Motor neuron (in vitro differentiated cells): ENCODE measurements around the gene PDE2A. TPM values are rescaled to one million over a fixed set of nuclear protein-coding genes. Genes with fewer than 3 reads are reported as not detected.

Experiments
- ATAC-seq, 8 experiments: fragments of 200-7000 bp; cut with Tn5 transposase; replicated peaks in 6 of 8; 2 replicates each; pipeline ENCODE4 v1.8.0; 2021; ENCODE audit warnings: mild to moderate bottlenecking in 8 of 8, moderate library complexity in 8 of 8
- H3K27ac ChIP-seq, 2 donors: fragments of 250-450 bp; sonication (Bioruptor Pico); 2 replicates each; pipeline ENCODE4 v1.9.0; 2021; ENCODE audit warnings: antibody characterized with exemption in 2 of 2, mild to moderate bottlenecking in 2 of 2, moderate library complexity in 1 of 2
- H3K4me1 ChIP-seq, 2 donors: fragments of 250-450 bp; sonication (Bioruptor Pico); replicated peaks in 1 of 2; 2 replicates each; pipeline ENCODE4 v1.6.1; 2021; ENCODE audit warnings: antibody characterized with exemption in 2 of 2, mild to moderate bottlenecking in 2 of 2, moderate library complexity in 1 of 2
- H3K4me3 ChIP-seq, 5 donors: fragments of 250-450 bp; sonication (Bioruptor Pico); 2 replicates each; pipeline ENCODE4 v1.9.0; 2021; ENCODE audit warnings: antibody characterized with exemption in 5 of 5, mild to moderate bottlenecking in 5 of 5, moderate library complexity in 4 of 5
- WGBS, 10 experiments: fragments of 450-650 bp; shearing (Covaris generic); methylation state at CpG; one replicate each; pipeline ENCODE4 v1.0.0; 2022; 5-methylcytosine and 5-hydroxymethylcytosine counted together
- in situ Hi-C, 9 experiments: fragments of 400-800 bp; cut with MboI; loops; one replicate each; pipeline ENCODE4 v1.15.0; 2021; ENCODE audit warnings: low sequenced_read_pairs in 9 of 9, low pct_unique_long_range_greater_than_20kb in 2 of 9; ENCODE audit not compliant: unreplicated experiment in 9 of 9
- total RNA-seq, 8 experiments: library from RNA; unstranded; fragments of 300-600 nt; gene quantifications; 2 replicates each; pipeline versions ENCODE4 v1.2.3 to v1.2.4, GENCODE V29; 2022

PDE2A gene
- total RNA-seq, 8 experiments from 2014 or later: 1.5 to 58.7 (median 6.0) TPM

DNA sequence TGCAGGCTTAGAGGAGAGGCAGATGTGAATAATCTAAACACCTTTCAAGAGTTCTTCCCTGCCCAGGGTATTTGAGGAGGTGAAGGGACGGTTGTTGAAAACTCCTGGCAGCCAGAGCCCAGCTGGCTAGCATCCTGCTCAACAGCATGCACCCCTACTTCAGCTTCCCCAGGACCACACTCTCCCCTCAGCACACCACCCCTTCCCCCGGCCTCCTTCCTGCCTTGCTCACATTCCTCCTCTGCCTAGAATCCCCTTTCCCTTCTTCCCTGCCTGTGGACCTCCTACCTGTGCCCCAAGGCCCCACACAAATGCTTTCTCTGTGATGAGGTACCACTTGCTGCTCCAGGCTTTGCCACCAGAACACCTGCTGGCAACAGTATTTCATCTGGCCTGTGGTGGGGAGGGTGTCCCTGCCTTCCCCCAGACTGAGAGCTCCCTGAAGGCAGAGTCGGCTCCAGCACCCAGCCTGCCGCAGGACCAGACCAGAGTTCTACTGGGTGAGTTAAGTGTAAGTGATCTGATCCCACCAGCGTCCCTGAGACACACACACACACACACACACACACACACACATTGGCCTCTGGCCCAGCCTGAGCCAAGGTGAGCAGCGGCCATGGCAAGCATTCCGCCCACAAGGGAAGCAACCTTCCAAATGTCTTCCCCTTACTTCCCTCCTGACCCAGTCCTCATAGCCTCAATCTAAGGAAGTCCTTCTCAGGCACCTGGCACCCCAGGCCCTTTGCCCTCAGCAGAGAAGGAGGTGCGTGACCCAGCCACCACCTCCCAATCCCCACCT lies 79.5 kb downstream of the PDE2A start:
- in situ Hi-C loops: loop anchor here in 4 of 9 experiments (25.0 kb wide), 1 partner anchor 93 kb away; no protein-coding TSS in a partner anchor
- no peak for ATAC-seq
- 40 to 100% (median 89%) methylated on average over 1 to 3 of the region's 8 CpGs; no CpG with 5 or more reads in 7 of the 10 experiments for WGBS, 10 experiments

DNA sequence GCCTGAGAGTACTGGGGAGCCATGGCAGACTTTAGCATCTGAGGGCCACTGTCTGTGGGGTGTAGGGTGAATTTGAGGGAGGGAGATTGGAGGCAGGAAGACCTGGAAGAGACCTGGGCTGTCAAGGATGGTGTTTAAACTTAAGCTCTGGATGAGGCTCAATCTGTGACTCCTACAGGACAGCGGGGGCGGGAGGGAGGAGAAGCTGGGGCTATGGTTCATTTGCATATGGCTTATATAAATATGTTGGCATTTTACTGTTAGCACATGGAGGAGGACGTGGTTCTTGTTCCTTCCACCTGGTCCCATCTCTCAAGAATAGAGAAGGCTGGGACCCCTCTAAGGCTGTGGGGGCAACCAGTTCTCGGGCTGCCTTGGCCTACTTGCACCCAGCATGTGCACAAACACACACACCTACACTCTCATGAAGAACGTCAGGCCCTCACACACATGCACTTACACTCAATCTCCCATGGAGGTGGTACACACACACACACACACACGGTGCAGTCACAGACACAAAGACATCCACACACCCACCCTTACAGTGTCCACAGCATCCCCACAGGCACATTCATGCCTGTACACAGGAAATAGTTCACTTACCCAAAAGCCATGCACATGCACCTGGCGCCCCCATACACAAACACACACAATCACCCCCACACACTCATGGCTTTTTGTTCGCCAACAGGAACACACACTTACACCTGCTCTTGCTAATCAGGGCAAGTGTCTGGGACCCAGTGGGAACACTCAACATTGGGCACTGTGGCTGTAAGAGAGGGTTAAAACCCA lies 81.3 kb downstream of the PDE2A start:
- H3K4me3 ChIP-seq: no peak overlapping the region
- no peak for ATAC-seq
- no peak overlapping the region for H3K27ac ChIP-seq
- in situ Hi-C loops: loop anchor here in 4 of 9 experiments (25.0 kb wide), 1 partner anchor 94 kb away; no protein-coding TSS in a partner anchor
- WGBS, 10 experiments: 17 to 80% (median 64%) methylated on average over 1 to 3 of the region's 8 CpGs; no CpG with 5 or more reads in 4 of the 10 experiments
- peaks cover 4 to 10% of the 10 kb centered on the region in 2 donors for H3K4me1 ChIP-seq

More for the DNA sequence above, 79.5 kb downstream of the PDE2A start:
- Histone ChIP-seq H3K4me3 (no peak overlapping the region), H3K4me1 (peaks cover 4 to 10% of the 10 kb centered on the region in 2 donors), H3K27ac (no peak overlapping the region)

DNA sequence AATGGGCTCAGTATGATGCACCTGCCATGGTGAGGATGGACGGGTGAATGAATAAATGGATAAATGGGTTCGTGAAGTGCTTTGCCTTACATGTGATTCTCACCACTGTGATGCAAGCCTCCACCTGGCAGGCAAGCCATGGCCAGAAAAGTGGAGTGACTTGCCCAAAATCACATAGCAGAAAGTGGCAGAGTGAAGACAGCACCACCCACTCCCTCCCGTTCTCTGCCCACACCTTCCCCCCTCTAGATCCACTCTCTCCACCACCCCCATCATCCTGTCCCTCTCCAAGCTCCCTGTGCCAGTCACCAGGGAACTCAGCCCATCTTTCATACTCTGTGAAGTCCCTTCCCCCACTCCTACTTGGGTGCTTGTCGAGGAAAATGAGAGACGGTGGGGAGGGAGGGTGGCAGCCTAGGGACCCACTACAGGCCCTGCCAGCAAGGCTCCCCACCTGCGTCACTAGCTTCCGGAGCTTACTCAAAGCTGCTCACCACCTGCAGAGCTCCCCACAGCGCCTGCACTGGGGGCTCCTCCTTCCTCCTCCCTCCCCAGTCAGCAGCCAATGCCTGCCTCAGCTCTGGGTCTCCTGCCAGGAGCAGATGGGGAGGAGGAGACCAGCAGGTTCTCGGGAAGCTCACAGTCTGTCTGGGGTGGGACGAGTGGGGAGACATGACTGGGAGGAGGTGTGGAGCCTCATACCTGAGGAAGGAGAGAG lies 82.3 kb downstream of the PDE2A start:
- peaks cover 4 to 10% of the 10 kb centered on the region in 2 donors for H3K4me1 ChIP-seq
- no peak overlapping the region for H3K27ac ChIP-seq
- in situ Hi-C loops: loop anchor here in 4 of 9 experiments (25.0 kb wide), 1 partner anchor 95 kb away; no protein-coding TSS in a partner anchor
- 18 to 67% (median 34%) methylated on average over 1 to 2 of the region's 10 CpGs; no CpG with 5 or more reads in 6 of the 10 experiments for WGBS, 10 experiments
- ATAC-seq: no peak
- H3K4me3 ChIP-seq: no peak overlapping the region

DNA sequence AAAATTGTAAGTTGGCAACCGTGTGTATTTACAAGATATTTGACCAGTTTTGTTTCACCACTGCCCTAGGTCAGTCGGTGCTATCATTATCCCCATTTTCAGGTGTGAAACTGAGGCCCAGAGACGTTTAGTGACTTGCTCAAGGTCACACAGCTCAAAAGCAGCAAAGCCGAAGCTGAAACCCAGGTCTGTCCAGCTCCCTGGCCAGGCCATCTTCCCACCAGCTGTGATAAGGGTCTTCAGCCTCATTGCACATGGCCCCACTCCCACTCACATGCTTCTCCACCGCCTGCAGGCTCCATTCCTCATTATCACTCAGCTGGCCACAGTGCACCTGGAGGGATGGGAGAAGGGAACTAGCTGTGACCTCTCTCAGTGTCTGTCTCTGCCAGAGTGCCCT lies 83.2 kb downstream of the PDE2A start:
- in situ Hi-C loops: loop anchor here in 4 of 9 experiments (25.0 kb wide), 1 partner anchor 96 kb away; no protein-coding TSS in a partner anchor
- H3K27ac ChIP-seq: no peak overlapping the region
- no peak overlapping the region for H3K4me3 ChIP-seq
- H3K4me1 ChIP-seq: peaks cover 4 to 9% of the 10 kb centered on the region in 2 donors
- no peak for ATAC-seq
- 16 to 75% (median 50%) methylated on average over 1 to 3 of the region's 5 CpGs; no CpG with 5 or more reads in 3 of the 10 experiments for WGBS, 10 experiments

- in situ Hi-C loops: loop anchor here (10.0 to 25.0 kb wide), 5 partner anchors 55 to 115 kb away; partner anchors contain the start of gene PDE2A (in 1 of the 9)
- H3K4me1 ChIP-seq: peaks cover under 1 to 4% of the 10 kb centered on the region in 2 donors
- WGBS, 10 experiments: 0 to 7% (median 0%) methylated on average over 1 to 10 of the region's 74 CpGs; no CpG with 5 or more reads in 6 of the 10 experiments
- H3K27ac ChIP-seq: no peak overlapping the region
- ATAC-seq: peak; percentile 28 to 78 (median 64)
- H3K4me3 ChIP-seq: peak overlapping the region in 4 of 5 donors; percentile 5 to 32 (median 20)
These were observed 84.1 kb downstream of the PDE2A start for GRCh38 chr11:72589802-72590761.

DNA sequence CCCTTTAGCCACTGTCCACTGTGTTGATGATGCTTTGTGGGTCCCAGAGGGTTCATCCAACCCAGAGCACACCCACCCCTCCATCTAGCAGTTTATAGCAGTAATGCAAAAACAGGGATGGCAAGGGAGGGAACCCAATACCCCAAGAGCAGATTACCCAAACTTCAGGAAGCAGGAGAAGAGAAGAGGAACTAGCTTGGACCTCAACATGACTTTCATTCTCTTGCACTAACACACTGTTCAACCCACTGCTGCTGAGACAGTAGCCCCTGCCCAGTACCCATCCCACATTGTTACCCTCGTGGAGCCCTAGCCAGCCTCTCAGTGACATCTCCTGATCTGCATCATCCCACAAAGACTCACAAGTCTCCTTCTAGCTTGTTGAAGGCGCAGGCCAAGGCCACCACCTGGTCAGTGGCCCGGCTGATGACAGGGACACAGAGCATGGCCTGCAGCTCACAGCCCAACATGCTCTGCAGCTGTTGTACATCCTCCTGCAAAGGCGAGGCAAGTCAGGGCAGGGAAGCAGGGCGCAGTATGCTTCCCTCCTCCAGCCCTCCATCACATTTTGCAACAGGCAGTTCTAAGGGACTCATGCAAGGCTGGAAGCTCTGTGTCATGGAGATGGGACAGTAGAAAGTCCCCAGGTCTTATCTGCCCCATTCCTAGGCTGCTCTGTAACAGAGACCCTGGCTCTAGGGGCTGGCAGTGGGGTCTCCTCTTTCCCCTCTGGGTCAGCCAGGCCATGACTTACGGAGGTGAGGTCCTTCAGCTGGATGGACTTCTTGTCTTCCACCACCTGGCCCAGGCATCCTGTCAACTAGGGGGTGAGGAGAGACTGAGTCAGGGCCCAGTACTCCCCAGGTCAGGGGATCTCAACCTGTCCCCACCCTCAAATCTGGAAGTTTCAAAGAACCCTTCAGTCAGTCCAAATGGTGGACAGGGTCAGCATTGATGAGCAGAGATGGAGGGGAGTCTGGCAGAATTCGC lies 85.5 kb downstream of the PDE2A start:
- Histone ChIP-seq H3K4me3 (no peak overlapping the region), H3K27ac (no peak overlapping the region), H3K4me1 (peaks cover 0 to 4% of the 10 kb centered on the region in 2 donors)
- 29 to 89% (median 73%) methylated on average over 1 to 6 of the region's 7 CpGs; no CpG with 5 or more reads in 3 of the 10 experiments for WGBS, 10 experiments
- ATAC-seq: no peak
- in situ Hi-C loops: loop anchor here (10.0 to 25.0 kb wide), 5 partner anchors 56 to 114 kb away; partner anchors contain the start of gene PDE2A (in 1 of the 9)

DNA sequence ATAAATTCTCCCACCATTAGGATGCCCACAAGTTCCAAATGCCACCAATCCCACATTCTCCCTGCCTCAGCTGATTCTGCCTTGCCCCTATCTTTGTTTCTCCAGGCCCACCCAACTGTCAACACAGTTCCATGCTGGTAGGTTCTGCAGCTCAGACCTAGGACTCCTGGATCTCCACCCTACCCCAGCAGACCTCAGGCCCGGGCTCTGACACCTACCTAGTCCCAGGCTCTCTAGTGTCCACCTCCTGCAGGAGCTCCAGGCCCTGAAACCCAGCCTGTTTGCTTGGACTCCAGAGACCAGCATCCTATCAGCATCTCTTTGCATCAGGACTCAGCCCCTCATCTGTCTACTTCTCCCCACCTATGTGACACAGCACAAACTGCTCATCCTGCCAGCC lies 86.5 kb downstream of the PDE2A start:
- peaks cover 0 to 4% of the 10 kb centered on the region in 2 donors for H3K4me1 ChIP-seq
- ATAC-seq: no peak
- WGBS, 10 experiments: 20 to 100% (median 55%) methylated on average over 1 of the region's 1 CpG; no CpG with 5 or more reads in 4 of the 10 experiments
- no peak overlapping the region for H3K4me3 ChIP-seq
- in situ Hi-C loops: loop anchor here (10.0 to 25.0 kb wide), 5 partner anchors 57 to 113 kb away; partner anchors contain the start of gene PDE2A (in 1 of the 9)
- H3K27ac ChIP-seq: no peak overlapping the region

DNA sequence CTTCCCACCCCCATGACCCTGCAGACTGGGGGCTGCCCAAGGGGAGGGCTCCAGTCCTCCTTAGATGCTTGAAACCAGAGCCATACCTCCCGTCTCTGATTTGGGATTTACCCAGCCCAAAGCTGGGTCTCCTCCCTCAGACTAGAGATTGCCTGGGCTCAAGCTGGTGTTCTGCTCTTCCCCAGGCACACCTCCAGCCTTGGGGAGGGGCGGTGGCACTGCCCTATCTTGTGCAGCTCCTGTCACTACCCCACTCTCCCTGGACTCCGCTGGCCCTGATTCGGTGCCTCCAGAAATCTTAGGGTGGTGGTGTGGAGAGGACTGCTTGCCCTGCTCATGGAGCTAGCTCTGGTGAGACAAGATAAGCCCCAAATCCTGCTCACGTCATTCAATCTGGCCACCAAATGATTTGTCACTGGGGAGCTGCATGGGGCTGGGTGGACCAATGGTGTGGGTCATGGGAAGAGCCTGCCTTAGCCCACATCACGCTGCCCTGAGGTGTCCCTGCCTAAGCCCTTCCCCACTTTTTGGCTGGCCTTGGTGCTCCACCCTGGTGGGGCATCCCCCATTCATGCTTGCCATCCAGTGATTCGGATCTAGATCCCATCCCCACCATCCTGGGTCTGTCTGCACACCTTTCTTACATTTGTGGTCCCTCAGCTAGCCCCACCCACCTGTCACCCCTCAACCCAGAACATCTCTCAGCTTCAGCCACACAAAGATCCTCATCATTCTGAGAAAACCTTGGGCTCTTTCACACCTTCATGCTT lies 87.7 kb downstream of the PDE2A start:
- in situ Hi-C loops: loop anchor here (10.0 to 25.0 kb wide), 5 partner anchors 58 to 112 kb away; partner anchors contain the start of gene PDE2A (in 1 of the 9)
- H3K4me1 ChIP-seq: peaks cover 0 to 4% of the 10 kb centered on the region in 2 donors
- WGBS, 10 experiments: 67 to 90% methylated on average over 1 to 2 of the region's 7 CpGs; no CpG with 5 or more reads in 8 of the 10 experiments
- no peak overlapping the region for H3K4me3 ChIP-seq
- no peak overlapping the region for H3K27ac ChIP-seq
- ATAC-seq: no peak

DNA sequence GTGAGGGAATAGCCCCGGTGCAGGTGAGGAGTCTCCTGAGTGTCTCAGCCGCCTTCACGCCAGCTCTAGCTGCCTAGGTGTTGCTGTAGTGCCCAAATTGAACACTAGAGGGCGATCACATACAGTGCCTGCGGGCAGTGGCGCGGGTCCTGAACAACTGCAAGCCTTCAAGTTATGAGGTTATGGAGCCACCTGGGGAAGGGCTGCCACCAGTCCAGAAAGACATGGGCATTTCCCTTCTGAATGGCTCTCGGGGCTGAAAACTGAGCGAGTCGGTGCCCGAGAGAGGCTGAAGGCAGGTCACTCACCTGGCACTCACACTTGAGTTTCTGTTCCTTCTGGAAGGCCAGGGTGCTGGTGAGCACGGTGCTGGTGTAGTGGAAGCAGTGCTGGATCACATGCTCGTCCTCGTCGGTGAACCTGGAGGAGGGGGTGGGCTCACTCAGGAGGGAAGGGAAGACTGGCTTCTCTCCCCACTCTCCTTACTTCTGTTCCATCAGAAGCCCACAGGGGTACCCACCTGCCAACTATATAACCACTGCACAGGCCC lies 88.4 kb downstream of the PDE2A start:
- in situ Hi-C loops: loop anchor here (10.0 to 25.0 kb wide), 5 partner anchors 59 to 111 kb away; partner anchors contain the start of gene PDE2A (in 1 of the 9)
- peaks cover 0 to 4% of the 10 kb centered on the region in 2 donors for H3K4me1 ChIP-seq
- no peak overlapping the region for H3K4me3 ChIP-seq
- 0 to 10% (median 0%) methylated on average over 2 to 3 of the region's 15 CpGs; no CpG with 5 or more reads in 6 of the 10 experiments for WGBS, 10 experiments
- peak; percentile 38 to 79 (median 60) for ATAC-seq
- no peak overlapping the region for H3K27ac ChIP-seq
